ENCODE data around the gene TNS3. TPM values are rescaled to one million over a fixed set of nuclear protein-coding genes. Genes with fewer than 3 reads are reported as not detected.

The TNS3 gene
- total RNA-seq, 1 donor from 2014 or later: 92.9 TPM

GRCh38 chr7:47516985-47517600 lies 64.8 kb downstream of the TNS3 start:
- DNase-seq (ENCODE audit: low read depth) (no peak), FAIRE-seq (no peak)
- Mint-ChIP-seq H3K36me3 (ENCODE audit: low read depth, unreplicated experiment) (peaks cover 16% of the 10 kb centered on the region), H3K9me3 (ENCODE audit: unreplicated experiment) (no peaks in the 10 kb centered on the region), H3K27ac (ENCODE audit: unreplicated experiment) (no peak overlapping the region), H3K4me1 (ENCODE audit: low read depth, unreplicated experiment) (peaks cover 38% of the 10 kb centered on the region), H3K27me3 (ENCODE audit: low read depth, unreplicated experiment) (no peaks in the 10 kb centered on the region), H3K4me3 (ENCODE audit: unreplicated experiment) (no peak overlapping the region)
- Histone ChIP-seq H3K9me3 (ENCODE audit: insufficient read depth, low read depth, low read length) (no peaks in the 10 kb centered on the region), H2AFZ (ENCODE audit: low read depth, low read length) (no peak overlapping the region), H4K20me1 (ENCODE audit: insufficient read depth, low read length) (peaks cover 42% of the 10 kb centered on the region), H3K4me1 (ENCODE audit: insufficient read depth, low read length) (peaks cover 46% of the 10 kb centered on the region), H3K9ac (ENCODE audit: low read length) (no peak overlapping the region), H3K27me3 (ENCODE audit: insufficient read depth, low read length) (no peaks in the 10 kb centered on the region), H3K4me3 (ENCODE audit: insufficient read depth, low read depth, low read length) (no peak overlapping the region), H3K27ac (ENCODE audit: low read depth, low read length) (no peak overlapping the region), H3K79me2 (ENCODE audit: insufficient read depth, low read length) (peaks cover 67% of the 10 kb centered on the region), H3K4me2 (ENCODE audit: low read length) (no peak overlapping the region), H3K36me3 (ENCODE audit: insufficient read depth, low read length) (no peaks in the 10 kb centered on the region)
- TF ChIP-seq CTCF (IDR thresholded peaks at IDR 0.05; ENCODE audit: insufficient read depth, low read depth, low read length) (no peak), EZH2 (IDR thresholded peaks at IDR 0.05; ENCODE audit: insufficient read depth, low read length) (no peak)

GRCh38 chr7:47516386-47516785 lies 65.5 kb downstream of the TNS3 start:
- TF ChIP-seq EZH2 (IDR thresholded peaks at IDR 0.05; ENCODE audit: insufficient read depth, low read length): no peak
- TF ChIP-seq CTCF (IDR thresholded peaks at IDR 0.05; ENCODE audit: insufficient read depth, low read depth, low read length): no peak
- DNase-seq (ENCODE audit: low read depth): no peak
- H3K9ac ChIP-seq (ENCODE audit: low read length): no peak overlapping the region
- Mint-ChIP-seq H3K9me3 (ENCODE audit: unreplicated experiment) (no peaks in the 10 kb centered on the region), H3K27me3 (ENCODE audit: low read depth, unreplicated experiment) (no peaks in the 10 kb centered on the region), H3K4me3 (ENCODE audit: unreplicated experiment) (no peak overlapping the region), H3K36me3 (ENCODE audit: low read depth, unreplicated experiment) (peaks cover 13% of the 10 kb centered on the region), H3K4me1 (ENCODE audit: low read depth, unreplicated experiment) (peaks cover 35% of the 10 kb centered on the region), H3K27ac (ENCODE audit: unreplicated experiment) (no peak overlapping the region)
- H3K79me2 ChIP-seq (ENCODE audit: insufficient read depth, low read length): peaks cover 71% of the 10 kb centered on the region
- H3K27ac ChIP-seq (ENCODE audit: low read depth, low read length): no peak overlapping the region
- FAIRE-seq: no peak
- H3K27me3 ChIP-seq (ENCODE audit: insufficient read depth, low read length): no peaks in the 10 kb centered on the region
- H3K4me2 ChIP-seq (ENCODE audit: low read length): no peak overlapping the region
- no peak overlapping the region for H3K4me3 ChIP-seq (ENCODE audit: insufficient read depth, low read depth, low read length)
- H3K4me1 ChIP-seq (ENCODE audit: insufficient read depth, low read length): peaks cover 44% of the 10 kb centered on the region
- H4K20me1 ChIP-seq (ENCODE audit: insufficient read depth, low read length): peaks cover 37% of the 10 kb centered on the region
- no peaks in the 10 kb centered on the region for H3K9me3 ChIP-seq (ENCODE audit: insufficient read depth, low read depth, low read length)
- H2AFZ ChIP-seq (ENCODE audit: low read depth, low read length): no peak overlapping the region
- H3K36me3 ChIP-seq (ENCODE audit: insufficient read depth, low read length): no peaks in the 10 kb centered on the region

DNA sequence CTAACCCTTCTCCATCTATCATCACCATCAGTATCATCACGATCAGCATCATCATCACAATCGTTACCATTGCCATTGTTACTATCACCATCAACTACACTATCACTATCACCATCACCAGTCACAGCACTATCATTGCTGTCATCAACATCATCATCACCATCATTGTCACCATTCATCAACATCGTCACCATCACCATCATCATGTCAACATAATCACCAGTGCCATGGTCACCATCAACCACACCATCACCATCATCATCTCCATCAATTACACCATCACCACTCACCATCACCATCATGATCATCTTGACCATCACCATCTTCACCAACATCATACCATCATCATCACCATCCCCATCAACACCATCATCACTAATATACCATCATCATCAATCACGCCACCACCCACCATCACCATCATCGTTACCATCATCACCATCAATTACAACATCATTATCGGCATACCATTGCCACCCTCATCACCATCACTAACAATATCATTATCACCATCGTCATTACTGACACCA lies 66.5 kb downstream of the TNS3 start:
- Histone ChIP-seq H3K4me2 (ENCODE audit: low read length) (no peak overlapping the region), H2AFZ (ENCODE audit: low read depth, low read length) (no peak overlapping the region), H4K20me1 (ENCODE audit: insufficient read depth, low read length) (peaks cover 29% of the 10 kb centered on the region), H3K79me2 (ENCODE audit: insufficient read depth, low read length) (peaks cover 71% of the 10 kb centered on the region), H3K4me3 (ENCODE audit: insufficient read depth, low read depth, low read length) (no peak overlapping the region), H3K4me1 (ENCODE audit: insufficient read depth, low read length) (peaks cover 34% of the 10 kb centered on the region), H3K36me3 (ENCODE audit: insufficient read depth, low read length) (no peaks in the 10 kb centered on the region), H3K27me3 (ENCODE audit: insufficient read depth, low read length) (no peaks in the 10 kb centered on the region), H3K9ac (ENCODE audit: low read length) (no peak overlapping the region), H3K27ac (ENCODE audit: low read depth, low read length) (no peak overlapping the region), H3K9me3 (ENCODE audit: insufficient read depth, low read depth, low read length) (no peaks in the 10 kb centered on the region)
- no peak overlapping the region for H3K27ac Mint-ChIP-seq (ENCODE audit: unreplicated experiment)
- H3K9me3 Mint-ChIP-seq (ENCODE audit: unreplicated experiment): no peaks in the 10 kb centered on the region
- DNase-seq (ENCODE audit: low read depth) (no peak), FAIRE-seq (no peak)
- H3K36me3 Mint-ChIP-seq (ENCODE audit: low read depth, unreplicated experiment): peaks cover 13% of the 10 kb centered on the region
- no peak overlapping the region for H3K4me3 Mint-ChIP-seq (ENCODE audit: unreplicated experiment)
- peaks cover 31% of the 10 kb centered on the region for H3K4me1 Mint-ChIP-seq (ENCODE audit: low read depth, unreplicated experiment)
- TF ChIP-seq EZH2 (IDR thresholded peaks at IDR 0.05; ENCODE audit: insufficient read depth, low read length): no peak
- no peak for TF ChIP-seq CTCF (IDR thresholded peaks at IDR 0.05; ENCODE audit: insufficient read depth, low read depth, low read length)
- H3K27me3 Mint-ChIP-seq (ENCODE audit: low read depth, unreplicated experiment): no peaks in the 10 kb centered on the region
